ENCODE data around the gene AGER.
"Not testable (repeated sequence)": the region's sequence is repeated elsewhere in the genome, so short reads cannot be mapped to it uniquely, and the experiment has no call there.

AGER gene

DNA sequence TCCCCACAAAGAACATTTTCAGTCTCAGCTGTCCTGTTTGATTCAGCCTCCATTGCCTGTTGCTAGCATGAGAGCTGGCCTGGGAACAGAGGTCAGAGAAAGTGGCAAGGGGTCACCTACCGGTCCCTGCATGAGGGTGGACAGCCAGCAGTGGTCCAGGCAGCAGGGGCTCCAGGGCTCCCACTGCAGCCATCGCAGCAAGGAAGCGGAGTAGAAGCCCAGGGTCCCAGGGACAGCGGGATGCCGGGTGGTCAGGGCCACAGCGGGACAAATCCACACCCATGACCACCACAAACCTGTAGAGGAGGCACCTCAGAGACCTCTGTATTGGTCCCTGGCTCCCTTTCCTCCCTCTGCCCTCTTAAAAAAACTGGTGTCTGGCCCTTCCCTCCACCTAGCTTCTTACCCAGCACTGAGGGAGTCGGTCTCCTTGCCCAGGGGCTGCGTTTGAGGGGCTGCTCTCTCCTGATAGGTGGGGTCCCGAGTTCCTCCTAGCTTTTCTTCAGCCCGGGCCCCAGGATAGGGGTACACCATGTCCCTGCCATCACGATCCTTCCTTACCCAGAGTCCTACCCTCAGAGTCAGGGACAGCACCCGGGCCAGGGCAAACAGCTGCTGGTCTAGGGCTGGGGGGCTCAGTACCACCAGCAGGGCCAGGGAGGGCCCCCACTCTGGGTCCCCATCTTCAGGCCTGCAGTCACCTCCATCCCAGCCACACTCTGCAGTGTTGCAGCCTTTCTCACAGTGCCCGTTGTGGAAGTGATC is 16.8 kb upstream of the AGER start:
- DNase-seq (ENCODE audit: extremely low spot score, insufficient read length, low read depth) (no peak), FAIRE-seq (no peak)

DNA sequence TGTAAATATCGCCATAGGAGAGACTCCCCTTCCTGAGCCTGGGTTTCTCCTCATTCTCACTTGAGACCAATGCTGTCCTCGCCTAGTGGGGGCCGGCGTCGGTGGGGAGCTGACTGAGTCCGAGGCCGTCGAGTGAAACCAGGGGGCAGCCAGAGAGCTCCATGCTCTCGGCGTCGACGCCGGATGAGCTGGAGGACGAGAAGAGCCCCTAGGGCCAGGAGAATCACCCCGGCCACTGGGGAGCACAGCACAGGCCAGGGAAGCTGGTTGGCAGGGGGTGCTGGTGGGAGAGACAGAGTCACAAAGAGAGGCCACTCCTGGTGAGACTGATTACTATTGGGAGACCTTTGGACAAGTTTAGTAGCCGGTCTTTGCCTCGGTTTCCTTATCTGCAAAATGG is 14.8 kb upstream of the AGER start:
- DNase-seq (ENCODE audit: extremely low spot score, insufficient read length, low read depth) (no peak), FAIRE-seq (no peak)

DNA sequence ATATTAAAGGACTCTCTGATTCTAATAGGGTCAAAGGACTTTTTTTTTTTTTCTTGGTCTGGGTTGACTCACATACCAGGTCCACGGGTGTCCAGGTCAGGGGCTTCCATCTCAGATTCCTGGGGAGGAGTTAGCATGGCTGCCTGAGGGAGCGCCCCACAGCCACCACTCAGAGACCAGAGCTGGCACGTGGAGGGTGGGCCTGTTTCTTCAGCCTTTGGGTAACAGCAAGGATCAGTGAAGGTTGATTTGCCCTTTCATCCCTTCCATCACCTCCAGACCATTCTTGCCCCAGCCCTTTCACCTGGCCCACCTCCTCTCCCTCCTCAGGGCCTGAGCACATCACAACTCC is 14.3 kb upstream of the AGER start:
- FAIRE-seq (no peak), DNase-seq (ENCODE audit: extremely low spot score, insufficient read length, low read depth) (no peak)

DNA sequence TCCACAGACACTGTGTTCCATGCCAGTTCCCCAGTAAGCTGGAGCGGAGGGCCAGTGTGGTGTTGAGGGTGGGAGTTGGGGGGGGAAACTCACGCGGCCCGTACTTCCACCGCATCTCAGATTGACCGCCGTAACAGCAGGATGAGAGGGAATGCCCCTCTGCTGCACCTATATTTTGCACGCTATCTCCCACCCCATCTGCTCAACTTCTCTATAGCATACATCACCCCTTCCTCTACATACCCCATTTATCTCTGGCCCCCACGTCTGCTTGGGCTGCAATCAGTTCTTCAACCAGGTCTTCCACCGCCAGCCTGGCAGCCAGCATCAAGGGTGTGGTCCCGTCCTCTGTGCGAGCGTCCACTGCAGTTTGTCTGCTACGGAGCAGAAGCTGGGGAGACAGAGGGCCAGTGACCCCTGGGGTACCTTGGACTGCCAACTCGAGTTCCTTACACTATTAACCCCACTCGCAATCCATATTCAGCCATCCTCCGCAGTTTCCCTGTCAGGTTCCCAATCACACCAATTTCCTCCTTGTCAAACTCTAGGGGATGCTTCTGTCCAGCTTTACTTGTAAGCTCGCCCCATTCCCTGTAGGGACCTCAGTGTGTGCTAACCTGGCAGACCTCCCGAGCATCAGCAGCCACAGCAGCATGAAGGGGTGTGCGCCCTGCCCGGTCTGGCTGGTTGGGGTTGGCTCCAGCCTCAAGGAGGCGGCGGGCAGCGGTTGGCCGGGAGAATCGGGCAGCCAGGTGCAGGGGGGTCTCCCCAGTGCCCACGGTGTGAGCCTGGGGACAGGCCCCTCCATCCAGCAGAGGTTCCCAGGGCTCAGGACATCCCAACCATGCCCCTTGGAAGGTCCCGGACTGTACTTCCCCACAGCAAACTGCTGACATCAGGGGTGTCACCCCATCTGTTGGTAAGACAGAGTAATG is 12.9 kb upstream of the AGER start:
- DNase-seq (ENCODE audit: extremely low spot score, insufficient read length, low read depth) (no peak), FAIRE-seq (no peak)

DNA sequence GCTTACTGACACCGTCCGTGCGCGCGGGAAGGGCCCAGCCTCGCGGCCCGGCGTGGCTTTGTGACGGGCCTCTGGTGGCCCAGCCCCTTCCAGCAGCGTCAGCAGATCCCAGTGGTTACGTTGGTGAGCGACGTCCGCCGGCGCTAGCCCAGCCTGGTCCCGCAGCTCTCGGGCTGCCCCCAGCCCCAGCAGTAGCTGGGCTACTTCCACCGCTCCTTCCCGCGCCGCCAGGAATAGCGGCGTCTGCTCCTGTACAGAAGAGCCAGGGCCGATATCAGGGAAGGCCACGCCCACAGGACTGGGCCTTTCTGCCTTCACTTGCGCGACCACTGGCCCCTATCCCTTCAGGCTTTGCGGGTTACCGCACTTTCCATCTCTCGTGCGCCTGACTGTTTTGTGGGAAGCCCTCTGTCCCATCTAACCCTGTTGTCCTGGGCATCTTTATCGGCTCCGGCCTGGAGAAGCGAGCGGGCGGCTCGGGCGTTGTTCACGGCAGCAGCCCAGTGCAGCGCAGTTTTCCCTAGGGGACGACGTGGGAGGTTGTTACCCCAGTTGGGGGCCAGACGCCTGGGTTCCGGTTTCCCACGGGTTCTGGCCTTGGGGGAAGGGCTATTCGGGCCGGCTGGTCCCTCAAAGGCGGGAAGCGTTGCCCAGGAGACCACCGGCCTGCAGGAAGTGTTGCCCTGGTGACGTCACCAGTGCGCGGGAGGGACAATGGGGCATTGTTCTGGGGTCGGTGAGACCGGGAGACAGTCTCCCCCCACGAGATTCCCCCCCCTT is 12.0 kb upstream of the AGER start:
- FAIRE-seq: peak; percentile 73

DNA sequence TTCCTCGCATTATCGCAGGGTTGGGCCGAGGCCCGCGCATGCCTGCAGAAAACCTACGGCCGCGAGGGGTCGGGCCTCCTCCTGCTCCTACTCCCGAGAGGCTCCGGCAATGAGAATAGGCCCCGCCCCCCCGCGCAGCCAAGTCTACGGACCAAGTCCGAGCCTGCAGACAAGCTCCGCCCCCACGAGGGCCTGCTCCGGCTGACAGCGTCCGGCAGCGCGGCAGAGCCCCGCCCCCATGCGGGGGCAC is 11.5 kb upstream of the AGER start:
- peak; percentile 99 for FAIRE-seq
- peak; percentile 87 for DNase-seq (ENCODE audit: extremely low spot score, insufficient read length, low read depth)

More for the DNA sequence above, 12.0 kb upstream of the AGER start:
- peak; percentile 58 for DNase-seq (ENCODE audit: extremely low spot score, insufficient read length, low read depth)

DNA sequence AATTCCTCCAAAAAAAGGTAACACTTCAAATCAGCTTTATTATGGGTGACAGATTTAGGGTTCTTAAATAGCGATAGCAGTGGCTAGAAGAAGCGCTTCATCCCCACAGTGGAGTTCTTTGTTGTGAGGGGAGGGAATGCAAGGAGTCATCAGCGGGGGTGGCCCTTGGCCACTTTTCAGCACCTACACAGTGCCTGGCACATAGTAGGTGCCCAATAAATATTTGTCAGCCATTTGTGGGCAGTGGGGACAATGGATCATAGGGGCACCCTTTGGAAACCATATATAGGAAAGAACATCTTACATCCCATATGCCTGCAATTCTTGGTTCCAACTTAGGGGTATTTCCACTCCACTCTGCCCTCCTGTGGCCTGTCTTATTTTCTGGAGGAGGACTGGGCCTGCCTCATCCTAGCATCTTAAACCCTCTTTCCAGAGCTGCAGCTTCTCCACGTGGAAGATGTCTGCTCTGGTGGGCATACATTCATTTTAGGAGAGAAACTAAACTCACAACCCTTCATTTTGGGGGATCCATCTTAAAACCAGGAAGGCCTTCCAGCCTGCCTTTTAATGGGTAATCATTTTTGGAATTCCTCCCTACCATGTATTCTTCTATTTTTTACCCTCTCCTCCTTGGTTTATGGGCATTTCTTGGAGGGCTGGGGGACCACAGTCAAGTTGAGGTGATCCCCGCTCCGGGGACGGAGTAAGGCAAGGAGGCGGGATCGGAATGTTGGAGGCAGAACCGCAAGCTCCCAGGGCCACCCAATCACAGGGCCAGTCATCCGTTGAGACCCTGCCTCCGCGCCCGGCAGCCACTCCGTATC is 11.0 kb upstream of the AGER start:
- DNase-seq (ENCODE audit: extremely low spot score, insufficient read length, low read depth) (no peak), FAIRE-seq (peak; percentile 66)

DNA sequence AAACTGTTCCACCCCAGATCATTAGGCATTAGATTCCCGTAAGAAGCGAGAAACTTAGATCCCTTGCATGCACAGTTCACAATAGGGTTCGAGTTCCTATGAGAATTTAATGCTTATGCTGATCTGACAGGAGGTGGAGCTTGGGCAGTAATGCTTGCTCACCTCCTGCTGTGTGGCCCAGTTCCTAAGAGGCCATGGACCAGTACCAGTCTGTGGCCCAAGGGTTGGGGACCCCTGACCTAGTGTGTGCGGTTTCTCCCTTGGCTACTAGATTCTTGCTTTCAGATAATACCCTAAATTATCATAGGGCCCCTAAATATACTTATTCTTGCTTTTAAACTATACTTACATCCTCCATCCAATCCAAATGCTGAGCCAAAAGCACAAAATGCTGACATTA is 10.3 kb upstream of the AGER start:
- FAIRE-seq: no peak
- no peak for DNase-seq (ENCODE audit: extremely low spot score, insufficient read length, low read depth)

DNA sequence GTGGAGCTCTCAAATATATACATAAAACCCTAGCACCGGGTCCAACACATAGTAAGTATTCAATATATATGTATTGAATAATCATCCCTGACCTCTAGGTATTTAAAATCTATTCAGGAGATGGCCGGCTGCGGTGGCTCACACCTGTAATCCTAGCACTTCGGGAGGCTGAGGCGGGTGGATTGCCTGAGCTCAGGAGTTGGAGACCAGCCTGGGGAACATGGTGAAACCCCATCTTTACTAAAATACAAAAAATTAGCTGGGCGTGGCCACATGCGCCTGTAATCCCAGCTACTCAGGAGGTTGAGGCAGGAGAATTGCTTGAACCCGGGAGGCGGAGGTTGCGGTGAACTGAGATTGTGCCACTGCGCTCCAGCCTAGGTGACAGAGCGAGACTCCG is 9.0 kb upstream of the AGER start:
- FAIRE-seq; DNase-seq (ENCODE audit: extremely low spot score, insufficient read length, low read depth): not testable (repeated sequence)

DNA sequence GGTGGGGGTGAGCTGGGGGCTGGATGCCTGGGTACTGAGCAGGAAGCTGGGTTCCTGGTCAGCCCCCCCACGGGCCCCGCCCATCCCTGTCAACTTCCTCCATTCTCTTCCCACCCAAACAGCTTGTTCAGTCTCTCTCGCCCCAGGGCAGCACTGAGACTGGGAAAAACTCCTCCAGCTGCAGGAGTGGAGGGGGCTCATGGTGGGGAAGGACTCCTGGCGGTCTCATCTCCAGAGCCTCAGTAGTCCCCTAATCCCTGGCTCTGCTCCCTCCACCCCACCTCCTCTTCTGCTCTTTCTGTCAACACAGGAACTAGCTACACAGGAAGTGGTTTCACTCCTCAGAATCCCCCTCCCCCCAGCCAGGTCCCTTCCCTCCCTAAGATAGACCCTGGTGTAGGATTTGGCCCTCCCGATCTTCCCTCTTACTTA is 8.6 kb upstream of the AGER start, which contains the start of gene GPSM3:
GPSM3 (minus strand) TSS at position 36 of the 432 bp plus-strand sequence. CDS start 130 bp downstream, outside the sequence.
- FAIRE-seq (peak; percentile 75), DNase-seq (ENCODE audit: extremely low spot score, insufficient read length, low read depth) (no peak)

DNA sequence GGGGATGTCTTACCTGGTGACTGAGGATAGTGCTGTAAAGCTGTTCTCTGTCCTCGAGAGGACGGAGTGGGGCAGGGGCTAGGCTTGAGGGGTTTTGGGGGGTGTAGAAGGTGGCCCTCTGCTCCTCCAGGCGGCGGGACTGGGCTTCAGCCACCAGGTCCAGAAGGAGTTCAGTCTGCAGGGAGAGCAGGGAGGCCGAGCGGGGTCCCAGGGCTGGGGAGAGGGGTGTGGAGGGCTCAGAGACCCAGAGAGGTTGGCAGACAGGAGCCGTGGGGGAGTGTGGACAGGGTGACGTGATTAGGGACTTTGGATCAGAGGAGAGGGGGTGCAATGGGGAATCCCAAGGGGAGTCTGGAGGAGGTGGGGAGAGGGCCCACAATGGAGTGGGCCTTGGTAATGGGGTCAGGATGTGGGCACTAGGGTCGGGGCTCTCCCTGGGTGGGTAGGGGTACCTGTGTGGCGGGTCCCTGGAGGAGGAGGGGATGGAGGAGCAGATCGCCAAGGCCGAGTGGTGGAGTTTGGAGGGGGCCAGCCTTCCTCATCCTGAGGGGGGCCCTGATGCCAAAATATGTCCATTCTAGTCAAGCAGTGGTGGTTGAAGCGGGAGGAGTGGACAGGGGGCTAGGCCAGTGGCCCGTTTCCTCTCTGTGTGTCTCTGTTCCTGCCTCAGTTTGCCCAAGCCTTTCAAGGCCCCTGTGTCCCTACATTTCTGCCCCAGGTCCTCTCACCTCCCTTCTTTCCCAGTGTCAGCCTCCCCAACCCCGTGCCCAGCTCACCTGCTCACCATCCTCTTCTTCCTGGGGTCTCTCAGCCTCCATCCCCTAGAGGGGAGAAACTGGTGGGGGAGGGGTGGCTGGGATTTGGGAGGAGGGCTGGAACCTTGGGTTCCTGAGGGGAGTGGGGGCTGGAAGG is 7.9 kb upstream of the AGER start:
- DNase-seq (ENCODE audit: extremely low spot score, insufficient read length, low read depth) (no peak), FAIRE-seq (no peak)

DNA sequence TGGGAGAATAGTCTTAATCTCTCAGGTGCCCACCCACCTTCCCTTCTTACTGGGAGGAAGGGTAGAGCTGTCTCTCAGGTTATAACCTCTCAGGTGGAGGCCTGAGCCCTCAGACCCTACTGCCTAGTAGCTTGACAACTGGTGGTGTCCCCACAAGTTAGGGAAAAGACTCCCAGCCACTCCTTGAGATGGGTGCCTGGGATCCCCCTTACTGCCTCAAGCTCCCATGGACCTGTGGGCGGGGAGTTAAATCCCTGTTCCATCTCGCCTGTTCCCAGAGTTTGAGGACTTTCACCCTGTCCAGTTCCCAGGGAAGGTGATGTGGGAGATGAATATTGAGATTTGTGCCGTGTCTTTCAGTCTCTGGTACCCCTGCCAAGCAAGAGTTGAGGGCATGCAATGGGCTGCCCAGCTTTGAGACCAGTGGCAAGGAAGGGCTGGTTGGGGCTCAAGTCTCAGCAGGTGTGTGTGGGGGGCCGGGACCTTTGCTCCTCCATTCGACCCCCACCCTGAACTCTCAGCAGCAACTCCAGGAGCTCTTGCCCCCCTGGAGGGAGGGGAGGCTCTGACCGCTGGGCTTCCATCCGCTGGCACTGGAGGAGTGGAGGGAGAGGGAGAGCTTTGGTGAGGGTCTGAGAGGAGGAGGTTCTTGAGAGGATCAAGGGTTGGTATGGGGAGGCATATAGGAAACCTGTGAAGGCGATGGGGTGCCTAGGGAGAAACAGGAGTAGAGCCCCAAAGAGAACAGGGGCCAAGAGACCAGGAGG is 7.0 kb upstream of the AGER start:
- no peak for FAIRE-seq
- no peak for DNase-seq (ENCODE audit: extremely low spot score, insufficient read length, low read depth)

DNA sequence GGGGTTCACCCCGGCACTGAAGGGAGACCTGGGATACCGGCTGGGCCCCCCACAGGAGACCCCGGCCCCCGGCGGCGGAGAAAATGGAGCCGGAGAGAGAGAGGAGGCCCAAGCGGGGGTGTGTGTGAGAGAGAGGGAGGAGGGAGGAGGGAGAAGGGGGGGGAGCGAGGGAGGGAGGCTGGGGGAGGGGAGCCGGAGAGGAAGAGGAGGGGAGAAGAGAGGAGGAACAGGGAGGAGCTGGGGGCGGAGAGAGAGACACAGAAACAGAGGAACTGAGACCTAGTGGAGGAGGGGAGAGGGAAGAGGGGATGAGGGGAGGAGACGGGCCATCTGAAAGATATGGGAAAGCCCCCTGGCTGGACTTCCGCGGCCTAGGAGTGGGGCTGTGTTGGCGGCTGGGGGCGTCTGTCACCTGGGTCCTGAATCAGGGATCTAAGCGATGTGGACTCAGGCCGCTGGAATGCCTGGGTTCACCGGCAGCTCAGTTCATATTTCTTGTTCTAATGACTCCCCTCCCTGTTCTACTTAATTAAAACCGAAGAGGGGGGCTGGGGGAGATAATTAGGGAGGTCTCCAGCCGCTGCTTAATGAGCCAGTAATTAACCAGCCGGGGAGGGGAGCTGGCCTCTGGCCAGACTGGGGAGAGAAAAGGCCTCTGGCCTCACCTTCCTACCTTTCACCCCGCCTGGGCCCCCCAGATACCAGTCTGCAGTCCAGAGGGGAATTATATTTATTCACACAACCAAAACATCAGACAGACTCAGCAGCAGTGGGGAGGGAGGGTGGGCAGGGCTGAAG is 6.2 kb upstream of the AGER start, which contains the start of gene PBX2:
PBX2 (minus strand) TSS at position 149 of the 798 bp plus-strand sequence. CDS start 287 bp downstream, outside the sequence.
- DNase-seq (ENCODE audit: extremely low spot score, insufficient read length, low read depth): peak; percentile 64
- peak; percentile 96 for FAIRE-seq

DNA sequence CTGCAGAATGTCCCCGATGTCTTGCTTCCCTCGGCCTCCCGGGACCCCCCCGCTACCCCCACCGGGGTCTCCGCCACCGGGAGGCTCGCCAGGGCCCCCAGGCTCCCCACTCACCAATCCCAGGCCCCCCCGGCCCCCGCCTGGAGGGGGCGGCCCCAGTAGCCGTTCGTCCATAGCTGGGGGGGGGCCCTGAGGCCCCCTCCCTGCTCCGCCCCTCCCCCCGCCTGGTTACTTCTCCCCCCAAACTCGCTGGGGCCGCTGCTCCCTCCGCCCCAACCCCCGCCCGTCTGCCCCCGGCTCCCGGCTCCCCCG is 5.6 kb upstream of the AGER start:
- DNase-seq (ENCODE audit: extremely low spot score, insufficient read length, low read depth) (no peak), FAIRE-seq (no peak)

DNA sequence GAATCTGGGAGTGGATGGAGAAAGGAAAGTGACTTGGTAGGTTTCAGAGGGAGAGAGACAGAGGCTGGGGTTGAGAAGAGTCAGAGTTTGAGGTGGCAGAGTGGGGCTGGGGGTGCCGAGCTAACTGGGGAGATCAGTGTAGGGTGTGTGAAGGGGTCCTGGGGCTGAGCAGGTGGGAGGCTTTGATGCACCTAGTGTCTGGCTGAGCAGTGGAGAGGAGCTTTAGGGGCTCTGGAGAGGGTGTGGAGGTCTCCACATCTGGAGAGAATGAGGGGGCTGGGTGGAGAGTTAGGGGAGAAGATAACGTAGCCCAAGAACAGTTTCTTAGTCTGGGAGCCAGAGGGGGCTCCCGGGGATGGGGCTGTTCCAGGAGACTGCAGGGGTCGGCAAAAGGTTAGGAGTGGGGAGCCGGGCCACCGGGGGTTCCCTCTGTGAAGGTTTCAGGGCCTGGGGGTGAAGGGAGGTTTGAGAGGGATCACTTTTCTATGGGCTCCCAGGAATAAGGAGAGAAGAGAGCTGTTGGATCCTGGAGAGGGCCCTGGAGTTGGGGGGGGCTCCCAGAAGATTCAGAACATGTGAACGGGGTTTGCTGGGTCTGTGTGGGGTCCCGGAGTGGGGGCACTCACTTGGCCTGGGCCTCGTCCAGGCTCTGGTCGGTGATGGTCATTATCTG is 5.2 kb upstream of the AGER start:
- no peak for DNase-seq (ENCODE audit: extremely low spot score, insufficient read length, low read depth)
- no peak for FAIRE-seq

DNA sequence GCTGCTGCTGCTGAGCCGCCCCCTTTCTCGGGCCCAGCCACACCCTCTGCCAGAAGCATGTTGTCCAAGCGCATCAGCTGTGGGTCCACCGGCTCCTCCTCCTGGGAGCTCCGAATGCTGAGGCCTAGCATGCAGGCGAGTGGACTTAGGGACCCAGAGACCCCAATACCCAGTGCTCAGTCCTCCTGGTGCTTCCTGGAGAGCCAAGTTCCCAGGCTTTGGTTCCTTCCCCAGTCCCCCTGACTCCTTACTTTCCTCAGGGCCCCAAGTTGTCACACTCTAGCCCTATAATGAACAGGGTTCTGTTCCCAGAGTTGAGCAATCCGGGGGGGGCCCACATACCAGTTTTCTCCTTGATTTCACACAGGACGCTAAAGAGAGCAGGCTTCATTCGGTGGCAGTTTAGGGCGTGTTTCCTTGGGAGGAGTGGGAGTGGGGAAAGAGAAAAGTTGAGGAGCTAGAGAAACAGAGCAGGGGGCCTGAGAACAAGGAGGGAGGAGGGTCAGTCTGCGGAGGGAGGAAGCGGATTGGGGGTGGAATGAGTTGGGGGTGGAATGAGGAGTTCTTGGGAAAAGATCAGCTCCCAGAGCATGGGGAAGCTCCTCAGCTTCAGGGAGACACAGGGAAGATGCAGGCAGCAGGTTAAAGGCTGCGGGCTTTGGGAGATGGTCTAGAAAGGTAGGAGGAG is 4.5 kb upstream of the AGER start:
- no peak for FAIRE-seq
- no peak for DNase-seq (ENCODE audit: extremely low spot score, insufficient read length, low read depth)

Data from GM18507 (cell line).